ENCODE results near the gene MED29.

GRCh38 chr19:39345956-39346355 lies 45.2 kb upstream of the MED29 start:
- TF ChIP-seq CTCF (IDR thresholded peaks at IDR 0.05) (no peak), JUN (IDR thresholded peaks at IDR 0.05) (no peak), MYC (IDR thresholded peaks at IDR 0.05; ENCODE audit: borderline replicate concordance, low read length) (no peak), USF2 (IDR thresholded peaks at IDR 0.05) (no peak), POLR2A (IDR thresholded peaks at IDR 0.05; ENCODE audit: low read length) (no peak), RARB (CRISPR knock-in tag; IDR thresholded peaks at IDR 0.05) (no peak), CHD2 (IDR thresholded peaks at IDR 0.05; ENCODE audit: low read length, partially characterized antibody) (no peak), POLR2AphosphoS2 (conservative IDR thresholded peaks at IDR 0.05; ENCODE audit: low read length) (no peak), REST (IDR thresholded peaks at IDR 0.05) (no peak), NFE2L2 (conservative IDR thresholded peaks at IDR 0.05; ENCODE audit: low read length) (no peak), CHD4 (IDR thresholded peaks at IDR 0.05; ENCODE audit: borderline replicate concordance) (no peak), MAFK (IDR thresholded peaks at IDR 0.05; ENCODE audit: partially characterized antibody) (no peak), TP53 (CRISPR knock-in tag; IDR thresholded peaks at IDR 0.05) (no peak), KDM1A (IDR thresholded peaks at IDR 0.05; ENCODE audit: low read depth) (no peak)
